ENCODE measurements around the gene GIMAP7.

- TF ChIP-seq EP300 (conservative IDR thresholded peaks at IDR 0.05; ENCODE audit: poor library complexity, severe bottlenecking) (no peak), EZH2 (IDR thresholded peaks at IDR 0.05; ENCODE audit: borderline replicate concordance, insufficient read depth, low read length, poor library complexity, severe bottlenecking) (no peak), RAD21 (conservative IDR thresholded peaks at IDR 0.05) (no peak), POLR2AphosphoS5 (IDR thresholded peaks at IDR 0.05) (no peak)
- TF ChIP-seq, protein P1, sequence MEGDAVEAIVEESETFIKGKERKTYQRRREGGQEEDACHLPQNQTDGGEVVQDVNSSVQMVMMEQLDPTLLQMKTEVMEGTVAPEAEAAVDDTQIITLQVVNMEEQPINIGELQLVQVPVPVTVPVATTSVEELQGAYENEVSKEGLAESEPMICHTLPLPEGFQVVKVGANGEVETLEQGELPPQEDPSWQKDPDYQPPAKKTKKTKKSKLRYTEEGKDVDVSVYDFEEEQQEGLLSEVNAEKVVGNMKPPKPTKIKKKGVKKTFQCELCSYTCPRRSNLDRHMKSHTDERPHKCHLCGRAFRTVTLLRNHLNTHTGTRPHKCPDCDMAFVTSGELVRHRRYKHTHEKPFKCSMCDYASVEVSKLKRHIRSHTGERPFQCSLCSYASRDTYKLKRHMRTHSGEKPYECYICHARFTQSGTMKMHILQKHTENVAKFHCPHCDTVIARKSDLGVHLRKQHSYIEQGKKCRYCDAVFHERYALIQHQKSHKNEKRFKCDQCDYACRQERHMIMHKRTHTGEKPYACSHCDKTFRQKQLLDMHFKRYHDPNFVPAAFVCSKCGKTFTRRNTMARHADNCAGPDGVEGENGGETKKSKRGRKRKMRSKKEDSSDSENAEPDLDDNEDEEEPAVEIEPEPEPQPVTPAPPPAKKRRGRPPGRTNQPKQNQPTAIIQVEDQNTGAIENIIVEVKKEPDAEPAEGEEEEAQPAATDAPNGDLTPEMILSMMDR (IDR thresholded peaks at IDR 0.05; ENCODE audit: poor library complexity, severe bottlenecking): no peak
These were observed 9.3 kb downstream of the GIMAP7 start for GRCh38 chr7:150524018-150524417.
